NCI-H2029 (cell line): Measurements from ENCODE around the gene WARS2.
A peak's percentile ranks its signal among the peaks of the same experiment; 100 is the strongest.
"Not testable (repeated sequence)": the region's sequence is repeated elsewhere in the genome, so short reads cannot be mapped to it uniquely, and the experiment has no call there.

Source experiments
- DNase-seq: peaks from one replicate; lab custom pipeline; 2025; lab: John Stamatoyannopoulos, UW

Gene WARS2

GRCh38 chr1:119139403-119139802 lies 1.1 kb downstream of the WARS2 start:
- peak; percentile 59 for DNase-seq

- DNase-seq = no peak
These were observed 4.1 kb downstream of the WARS2 start for GRCh38 chr1:119136401-119136800.

GRCh38 chr1:119133987-119134386 lies 6.5 kb downstream of the WARS2 start:
- no peak for DNase-seq

GRCh38 chr1:119132179-119132578 lies 8.3 kb downstream of the WARS2 start:
- no peak for DNase-seq

- no peak for DNase-seq
These were observed 14.6 kb downstream of the WARS2 start for GRCh38 chr1:119125874-119126273.

GRCh38 chr1:119124764-119125163 lies 15.7 kb downstream of the WARS2 start:
- no peak for DNase-seq

GRCh38 chr1:119121872-119122271 lies 18.6 kb downstream of the WARS2 start:
- not testable (repeated sequence) for DNase-seq

- no peak for DNase-seq
These were observed 23.7 kb downstream of the WARS2 start for GRCh38 chr1:119116725-119117124.

- no peak for DNase-seq
These were observed 24.7 kb downstream of the WARS2 start for GRCh38 chr1:119115736-119116135.

GRCh38 chr1:119115311-119115710 lies 25.1 kb downstream of the WARS2 start:
- no peak for DNase-seq

GRCh38 chr1:119114786-119115185 lies 25.7 kb downstream of the WARS2 start:
- no peak for DNase-seq

GRCh38 chr1:119112791-119113190 lies 27.7 kb downstream of the WARS2 start:
- DNase-seq = no peak

- no peak for DNase-seq
These were observed 28.2 kb downstream of the WARS2 start for GRCh38 chr1:119112244-119112643.

- DNase-seq = no peak
These were observed 31.5 kb downstream of the WARS2 start for GRCh38 chr1:119108988-119109387.

- no peak for DNase-seq
These were observed 36.7 kb downstream of the WARS2 start for GRCh38 chr1:119103764-119104163.

GRCh38 chr1:119102051-119102450 lies 38.4 kb downstream of the WARS2 start:
- DNase-seq = no peak

- no peak for DNase-seq
These were observed 38.9 kb downstream of the WARS2 start for GRCh38 chr1:119101563-119101962.

- no peak for DNase-seq
These were observed 40.7 kb downstream of the WARS2 start for GRCh38 chr1:119099775-119100174.

- DNase-seq = no peak
These were observed 43.1 kb downstream of the WARS2 start for GRCh38 chr1:119097380-119097779.

GRCh38 chr1:119093721-119094120 lies 46.7 kb downstream of the WARS2 start:
- DNase-seq = no peak

- no peak for DNase-seq
These were observed 48.8 kb downstream of the WARS2 start for GRCh38 chr1:119091618-119092017.

GRCh38 chr1:119090250-119090649 lies 50.2 kb downstream of the WARS2 start:
- DNase-seq = no peak

- no peak for DNase-seq
These were observed 53.6 kb downstream of the WARS2 start for GRCh38 chr1:119086830-119087229.

GRCh38 chr1:119084798-119085197 lies 55.7 kb downstream of the WARS2 start:
- no peak for DNase-seq

GRCh38 chr1:119083980-119084379 lies 56.5 kb downstream of the WARS2 start:
- no peak for DNase-seq
